Brain microvascular endothelial cell (primary cell): ENCODE data around the gene CHID1.
A peak's percentile ranks its signal among the peaks of the same experiment; 100 is the strongest.

Experiments used
- DNase-seq: peaks from one replicate; pipeline ENCODE4 v3.0.0-alpha.2; 2020
- H3K27ac ChIP-seq: fragments of 250-450 bp; sonication (Bioruptor Pico); 2 replicates; pipeline ENCODE4 v1.5.1; 2020; ENCODE audit warnings: mild to moderate bottlenecking, moderate library complexity
- H3K27me3 ChIP-seq: fragments of 250-450 bp; sonication (Bioruptor Pico); replicated peaks from 2 replicates; pipeline ENCODE4 v1.5.1; 2020; ENCODE audit warnings: mild to moderate bottlenecking
- H3K36me3 ChIP-seq: fragments of 250-450 bp; sonication (Bioruptor Pico); replicated peaks from 2 replicates; pipeline ENCODE4 v1.5.1; 2020; ENCODE audit warnings: mild to moderate bottlenecking
- H3K4me3 ChIP-seq: 2 replicates; pipeline ENCODE4 v1.5.1; 2011; ENCODE audit warnings: low read depth, mild to moderate bottlenecking, control low read depth, low read length, moderate library complexity
- in situ Hi-C: cut with HindIII; loops from 2 replicates; pipeline ENCODE4 v1.10.0; 2017; ENCODE audit warnings: low sequenced_read_pairs, low pct_ligation_motif_present
- TF ChIP-seq, protein P1 (sequence below): IDR thresholded peaks from 2 replicates; pipeline ENCODE4 v1.5.1; 2011; ENCODE audit warnings: low read depth, mild to moderate bottlenecking, moderate library complexity, low read length, control low read depth, inconsistent platforms; ENCODE audit errors: missing control alignments

Gene CHID1

DNA sequence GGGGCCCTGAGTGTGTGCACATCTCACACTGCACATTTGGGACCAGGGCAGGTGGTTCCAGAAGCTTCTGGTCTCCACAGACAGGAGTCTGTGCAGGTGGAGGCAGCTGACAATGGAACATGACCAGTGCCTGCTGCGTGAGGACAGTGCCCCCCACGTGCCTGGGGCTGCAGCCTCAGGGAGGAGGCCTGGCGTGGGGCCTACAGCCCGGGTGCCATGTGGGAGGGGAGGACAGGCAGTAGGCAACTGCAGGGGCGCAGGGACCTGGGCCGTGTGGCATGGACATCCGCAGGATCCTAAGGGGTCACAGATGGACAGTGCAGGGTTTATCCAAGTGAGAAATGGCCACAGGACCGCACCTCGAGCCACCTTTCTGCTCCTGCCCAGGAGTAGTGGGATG is 39.1 kb downstream of the CHID1 start:
- Histone ChIP-seq H3K27ac (no peak overlapping the region), H3K27me3 (no peaks in the 10 kb centered on the region), H3K4me3 (no peak overlapping the region), H3K36me3 (no peaks in the 10 kb centered on the region)
- no peak for DNase-seq
- TF ChIP-seq, protein P1, sequence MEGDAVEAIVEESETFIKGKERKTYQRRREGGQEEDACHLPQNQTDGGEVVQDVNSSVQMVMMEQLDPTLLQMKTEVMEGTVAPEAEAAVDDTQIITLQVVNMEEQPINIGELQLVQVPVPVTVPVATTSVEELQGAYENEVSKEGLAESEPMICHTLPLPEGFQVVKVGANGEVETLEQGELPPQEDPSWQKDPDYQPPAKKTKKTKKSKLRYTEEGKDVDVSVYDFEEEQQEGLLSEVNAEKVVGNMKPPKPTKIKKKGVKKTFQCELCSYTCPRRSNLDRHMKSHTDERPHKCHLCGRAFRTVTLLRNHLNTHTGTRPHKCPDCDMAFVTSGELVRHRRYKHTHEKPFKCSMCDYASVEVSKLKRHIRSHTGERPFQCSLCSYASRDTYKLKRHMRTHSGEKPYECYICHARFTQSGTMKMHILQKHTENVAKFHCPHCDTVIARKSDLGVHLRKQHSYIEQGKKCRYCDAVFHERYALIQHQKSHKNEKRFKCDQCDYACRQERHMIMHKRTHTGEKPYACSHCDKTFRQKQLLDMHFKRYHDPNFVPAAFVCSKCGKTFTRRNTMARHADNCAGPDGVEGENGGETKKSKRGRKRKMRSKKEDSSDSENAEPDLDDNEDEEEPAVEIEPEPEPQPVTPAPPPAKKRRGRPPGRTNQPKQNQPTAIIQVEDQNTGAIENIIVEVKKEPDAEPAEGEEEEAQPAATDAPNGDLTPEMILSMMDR = no peak
- in situ Hi-C loops = no loop called here

DNA sequence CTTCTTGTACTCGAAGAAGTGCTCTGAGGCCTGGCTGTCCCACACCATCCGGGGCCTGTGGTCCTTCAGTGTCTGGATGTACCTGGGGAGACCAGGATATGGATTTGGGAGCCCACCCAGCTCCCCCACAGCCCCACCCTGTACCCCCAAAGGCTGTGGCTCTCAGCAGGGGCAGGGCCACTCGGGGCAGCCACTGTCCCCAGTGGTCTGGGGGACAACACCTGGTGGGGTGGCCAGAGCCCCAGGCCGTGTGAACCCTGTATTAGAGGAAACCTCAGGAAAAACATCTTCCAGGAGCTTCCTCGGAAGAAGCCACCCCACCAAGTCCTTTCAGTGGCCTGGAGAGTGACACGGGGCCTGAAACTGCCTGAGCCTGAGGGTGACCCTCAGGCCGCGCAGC is 40.2 kb downstream of the CHID1 start:
- TF ChIP-seq, protein P1 = no peak
- no peak overlapping the region for H3K27ac ChIP-seq
- H3K4me3 ChIP-seq = no peak overlapping the region
- in situ Hi-C loops = no loop called here
- H3K36me3 ChIP-seq = peaks cover 6% of the 10 kb centered on the region
- DNase-seq = no peak
- H3K27me3 ChIP-seq = no peaks in the 10 kb centered on the region

GRCh38 chr11:870127-870413 is 40.5 kb downstream of the CHID1 start:
- peaks cover 7% of the 10 kb centered on the region for H3K36me3 ChIP-seq
- TF ChIP-seq, protein P1 = peak; percentile 49
- H3K27ac ChIP-seq = no peak overlapping the region
- no peak overlapping the region for H3K4me3 ChIP-seq
- DNase-seq = no peak
- in situ Hi-C loops = no loop called here
- no peaks in the 10 kb centered on the region for H3K27me3 ChIP-seq

- TF ChIP-seq, protein P1 = no peak
- no peak for DNase-seq
- in situ Hi-C loops = no loop called here
- no peak overlapping the region for H3K27ac ChIP-seq
- H3K4me3 ChIP-seq = no peak overlapping the region
- peaks cover 7% of the 10 kb centered on the region for H3K36me3 ChIP-seq
- H3K27me3 ChIP-seq = no peaks in the 10 kb centered on the region
These were observed 41.0 kb downstream of the CHID1 start for GRCh38 chr11:869399-870126.

- no peak overlapping the region for H3K4me3 ChIP-seq
- no peak overlapping the region for H3K27ac ChIP-seq
- no peaks in the 10 kb centered on the region for H3K27me3 ChIP-seq
- in situ Hi-C loops = no loop called here
- H3K36me3 ChIP-seq = peaks cover 7% of the 10 kb centered on the region
- TF ChIP-seq, protein P1 = no peak
- no peak for DNase-seq
These were observed 41.8 kb downstream of the CHID1 start for GRCh38 chr11:868802-869201.

- no peak for DNase-seq
- Histone ChIP-seq H3K36me3 (peaks cover 7% of the 10 kb centered on the region), H3K27ac (no peak overlapping the region), H3K4me3 (no peak overlapping the region), H3K27me3 (no peaks in the 10 kb centered on the region)
- TF ChIP-seq, protein P1 = no peak
- in situ Hi-C loops = no loop called here
These were observed 42.2 kb downstream of the CHID1 start for GRCh38 chr11:868394-868793.
